SH-SY5Y (cell line): Measurements from ENCODE around the gene ATF7IP.
A peak's percentile ranks its signal among the peaks of the same experiment; 100 is the strongest.

Source experiments
- GATA2 ChIP-seq: IDR thresholded peaks from 2 replicates; pipeline ENCODE4 v1.6.1; 2011; ENCODE audit warnings: mild to moderate bottlenecking, low read depth, low read length
- GATA3 ChIP-seq: IDR thresholded peaks from 2 replicates; pipeline ENCODE4 v1.6.1; 2011; ENCODE audit warnings: low read depth, mild to moderate bottlenecking, low read length, moderate library complexity

DNA sequence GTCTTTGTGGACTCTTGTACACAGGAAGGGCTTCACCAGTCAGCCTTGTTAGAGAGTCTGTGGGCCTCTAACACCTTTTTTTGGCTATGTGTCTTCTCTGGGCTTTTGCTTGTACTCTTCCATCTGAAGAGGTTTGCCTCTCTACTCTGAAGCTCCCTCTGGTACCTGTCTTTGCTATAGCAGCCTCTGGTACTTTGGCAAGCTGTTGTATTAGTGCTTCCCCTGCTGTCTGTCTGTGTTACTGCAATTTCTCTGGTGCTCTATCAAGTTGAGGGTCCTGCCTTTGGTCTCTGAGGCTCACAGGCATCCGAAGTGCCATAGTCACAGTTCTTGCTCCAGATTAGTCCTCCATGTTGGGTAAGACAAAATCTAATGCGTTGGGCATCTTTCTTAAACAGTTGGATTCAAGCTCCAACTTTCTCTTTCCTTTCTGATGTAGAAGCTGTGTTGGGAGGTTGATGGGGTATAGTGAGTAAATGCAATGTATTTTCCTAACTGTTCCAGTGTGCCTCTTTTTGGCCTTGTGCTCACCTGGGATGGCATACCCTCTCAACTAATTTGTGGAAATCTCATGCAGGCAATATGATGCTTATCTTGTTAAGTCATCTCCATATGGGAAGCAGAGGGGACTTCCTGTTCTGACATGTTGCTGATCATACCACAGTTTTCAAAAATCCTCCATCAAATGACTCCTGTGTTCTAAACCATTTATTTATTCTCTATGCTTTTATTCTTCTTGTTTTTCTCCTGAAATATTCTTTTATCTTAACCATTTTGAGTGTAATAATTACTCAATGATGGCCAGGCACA is 88.8 kb downstream of the ATF7IP start:
- no peak for TF ChIP-seq GATA2
- peak; percentile 21; the same call in 1 of the 2 replicates for TF ChIP-seq GATA3
